ENCODE data around the gene TXNDC11.
A peak's percentile ranks its signal among the peaks of the same experiment; 100 is the strongest.
"Not testable (repeated sequence)": the region's sequence is repeated elsewhere in the genome, so short reads cannot be mapped to it uniquely, and the experiment has no call there.

TXNDC11 gene, protein sequence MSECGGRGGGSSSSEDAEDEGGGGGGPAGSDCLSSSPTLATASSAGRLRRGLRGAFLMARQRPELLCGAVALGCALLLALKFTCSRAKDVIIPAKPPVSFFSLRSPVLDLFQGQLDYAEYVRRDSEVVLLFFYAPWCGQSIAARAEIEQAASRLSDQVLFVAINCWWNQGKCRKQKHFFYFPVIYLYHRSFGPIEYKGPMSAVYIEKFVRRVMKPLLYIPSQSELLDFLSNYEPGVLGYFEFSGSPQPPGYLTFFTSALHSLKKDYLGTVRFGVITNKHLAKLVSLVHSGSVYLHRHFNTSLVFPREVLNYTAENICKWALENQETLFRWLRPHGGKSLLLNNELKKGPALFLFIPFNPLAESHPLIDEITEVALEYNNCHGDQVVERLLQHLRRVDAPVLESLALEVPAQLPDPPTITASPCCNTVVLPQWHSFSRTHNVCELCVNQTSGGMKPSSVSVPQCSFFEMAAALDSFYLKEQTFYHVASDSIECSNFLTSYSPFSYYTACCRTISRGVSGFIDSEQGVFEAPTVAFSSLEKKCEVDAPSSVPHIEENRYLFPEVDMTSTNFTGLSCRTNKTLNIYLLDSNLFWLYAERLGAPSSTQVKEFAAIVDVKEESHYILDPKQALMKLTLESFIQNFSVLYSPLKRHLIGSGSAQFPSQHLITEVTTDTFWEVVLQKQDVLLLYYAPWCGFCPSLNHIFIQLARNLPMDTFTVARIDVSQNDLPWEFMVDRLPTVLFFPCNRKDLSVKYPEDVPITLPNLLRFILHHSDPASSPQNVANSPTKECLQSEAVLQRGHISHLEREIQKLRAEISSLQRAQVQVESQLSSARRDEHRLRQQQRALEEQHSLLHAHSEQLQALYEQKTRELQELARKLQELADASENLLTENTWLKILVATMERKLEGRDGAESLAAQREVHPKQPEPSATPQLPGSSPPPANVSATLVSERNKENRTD

DNA sequence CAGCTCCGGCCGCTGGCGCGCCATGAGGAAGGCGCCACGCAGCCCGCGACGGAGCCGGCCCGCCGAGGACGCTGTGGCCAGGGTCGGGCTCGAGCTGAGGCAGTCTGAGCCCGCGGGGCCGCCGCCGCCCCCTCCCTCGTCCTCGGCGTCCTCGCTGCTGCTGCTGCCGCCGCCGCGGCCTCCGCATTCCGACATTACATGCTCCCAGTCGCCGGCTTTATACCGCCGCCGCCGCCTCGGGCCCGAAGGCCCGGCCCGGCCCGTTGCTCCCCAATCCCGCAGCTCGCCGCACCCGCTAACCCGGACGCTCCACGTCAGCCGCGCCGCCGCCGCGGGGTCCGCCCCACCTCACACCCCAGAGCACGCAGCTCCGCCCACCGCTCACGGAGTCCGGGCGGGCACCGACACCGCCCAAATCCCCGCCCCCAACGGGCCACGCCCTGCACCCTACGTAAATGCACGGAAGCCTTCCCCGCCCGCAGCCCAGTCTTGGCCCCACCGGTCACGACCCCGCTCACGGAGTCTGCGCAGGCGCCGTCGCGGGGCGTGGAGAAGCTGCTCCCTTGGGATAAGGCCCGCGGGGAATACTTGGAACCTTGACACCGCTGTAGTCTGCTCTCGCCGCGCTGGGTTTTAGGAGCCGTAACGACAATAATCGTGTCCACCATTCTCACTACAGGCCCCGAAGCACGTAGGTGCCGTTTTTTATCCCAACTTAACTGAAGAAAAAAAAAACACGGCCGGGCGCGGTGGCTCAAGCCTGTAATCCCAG lies at the start of gene TXNDC11:
TSS of gene TXNDC11 (minus strand) at position 322 of the 772 bp plus-strand sequence. CDS start at position 195, 127 bp downstream.
- ATAC-seq (peak; percentile 98), DNase-seq (peak; percentile 100)

- DNase-seq = no peak
- ATAC-seq = no peak
Measured at GRCh38 chr16:11791144-11791828, 48.6 kb upstream of the TXNDC11 start.

DNA sequence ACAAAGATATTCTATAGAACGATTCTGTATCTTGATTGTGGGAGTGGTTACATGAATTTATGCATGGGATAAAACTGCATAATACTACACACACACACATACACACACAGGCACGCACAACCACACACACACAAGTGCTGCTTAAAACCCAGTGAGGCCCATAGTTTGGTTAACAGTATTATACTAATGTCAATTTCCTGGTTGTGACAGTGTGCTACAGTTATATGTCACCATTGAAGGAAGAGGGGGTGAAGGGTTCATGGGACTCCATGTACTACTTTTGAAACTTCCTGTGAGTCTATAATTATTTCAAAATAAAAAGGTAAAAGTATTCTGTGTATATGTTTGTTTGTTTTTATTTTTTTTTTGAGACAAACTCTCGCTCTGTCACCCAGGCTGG lies 46.3 kb upstream of the TXNDC11 start:
- ATAC-seq (no peak), DNase-seq (no peak)

- DNase-seq, ATAC-seq: not testable (repeated sequence)
Measured at GRCh38 chr16:11784980-11785599, 42.4 kb upstream of the TXNDC11 start.

- DNase-seq, ATAC-seq: not testable (repeated sequence)
Measured at GRCh38 chr16:11784381-11784780, 41.7 kb upstream of the TXNDC11 start.

DNA sequence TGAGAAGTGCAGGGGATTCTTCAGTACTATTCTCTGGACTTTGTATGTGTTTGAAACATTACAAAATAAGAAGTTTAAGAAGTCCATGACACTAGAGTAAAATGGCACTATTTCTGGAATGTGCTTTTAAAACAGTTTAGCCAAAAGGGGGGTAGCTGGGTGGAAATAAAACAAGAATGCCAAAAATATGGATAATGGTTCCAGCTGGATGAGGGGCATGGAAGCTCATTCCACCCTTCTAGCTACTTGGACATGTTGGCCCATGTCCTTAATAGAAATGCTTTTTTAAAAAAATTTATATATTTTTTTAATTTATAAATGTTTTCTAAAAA lies 41.3 kb upstream of the TXNDC11 start:
- ATAC-seq (no peak), DNase-seq (no peak)

- DNase-seq (peak; percentile 39), ATAC-seq (peak; percentile 83)
Measured at GRCh38 chr16:11783319-11784037, 40.8 kb upstream of the TXNDC11 start.

- DNase-seq (no peak), ATAC-seq (no peak)
Measured at GRCh38 chr16:11781773-11782172, 39.1 kb upstream of the TXNDC11 start.

GRCh38 chr16:11780991-11781680 lies 38.5 kb upstream of the TXNDC11 start:
- DNase-seq = no peak

DNA sequence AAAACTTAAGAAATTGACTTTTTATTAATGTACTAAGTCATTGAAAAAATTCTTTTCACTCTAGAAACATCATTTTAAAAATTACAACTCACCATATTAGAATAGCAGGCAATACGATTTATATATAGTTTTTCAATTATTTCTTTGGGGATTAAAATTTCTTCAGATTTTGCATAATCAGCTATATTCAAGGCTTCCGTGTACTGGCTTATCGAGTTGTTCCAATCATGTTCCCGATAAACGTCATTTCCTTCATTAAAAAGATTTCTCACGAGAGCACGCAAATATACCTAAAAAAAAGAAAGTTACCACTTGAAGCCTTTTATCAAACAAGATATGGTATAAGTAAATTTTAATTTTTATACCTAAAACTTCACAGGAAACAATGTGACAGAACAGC lies 36.4 kb upstream of the TXNDC11 start:
- DNase-seq (no peak), ATAC-seq (no peak)

More at GRCh38 chr16:11780991-11781680, 38.5 kb upstream of the TXNDC11 start:
- no peak for ATAC-seq

DNA sequence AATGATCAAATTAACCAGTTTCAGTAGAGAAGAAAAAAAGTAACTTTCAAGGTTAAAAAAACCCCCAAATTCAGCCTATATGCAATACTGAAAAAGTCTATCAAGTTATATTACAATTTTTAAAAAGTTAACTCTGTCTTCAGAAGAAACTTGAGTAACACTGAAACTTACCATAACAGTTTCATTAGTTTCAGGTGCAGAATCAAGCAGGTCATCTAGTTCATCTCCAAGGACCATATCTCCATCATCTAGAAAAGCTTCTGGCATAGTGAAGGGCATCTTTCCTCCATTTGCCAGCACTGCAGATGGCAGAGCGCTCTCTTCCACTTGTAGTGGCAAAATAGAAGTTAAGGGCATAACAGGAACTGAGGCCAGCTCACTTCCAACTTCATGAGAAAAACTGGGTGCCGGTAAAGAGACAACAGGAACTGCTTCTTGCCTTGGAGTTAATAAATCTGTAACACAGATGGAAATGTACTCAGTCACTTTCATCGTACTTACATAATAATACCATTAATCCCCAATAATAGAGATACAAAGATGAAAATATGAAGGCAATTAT lies 31.5 kb upstream of the TXNDC11 start:
- ATAC-seq (no peak), DNase-seq (no peak)

DNA sequence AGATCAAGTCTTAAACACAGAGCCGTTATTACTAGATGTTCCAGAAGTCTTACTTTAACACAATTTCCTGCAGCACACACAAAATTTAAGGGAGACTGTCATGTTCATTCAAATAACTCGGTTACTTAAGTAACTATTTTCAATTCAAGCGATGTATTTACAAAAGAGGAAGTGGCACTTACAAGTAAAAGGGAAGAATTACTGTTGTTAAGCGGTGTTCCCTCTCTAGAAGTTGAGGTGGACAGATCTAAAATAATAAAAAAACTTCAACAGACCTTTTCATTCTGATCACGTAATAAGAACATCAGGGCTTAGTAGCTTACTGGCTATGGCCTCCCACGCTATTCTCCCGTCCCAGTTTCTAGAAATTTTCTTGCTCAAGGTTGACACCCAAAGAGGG lies 26.2 kb upstream of the TXNDC11 start:
- ATAC-seq = no peak
- no peak for DNase-seq

DNA sequence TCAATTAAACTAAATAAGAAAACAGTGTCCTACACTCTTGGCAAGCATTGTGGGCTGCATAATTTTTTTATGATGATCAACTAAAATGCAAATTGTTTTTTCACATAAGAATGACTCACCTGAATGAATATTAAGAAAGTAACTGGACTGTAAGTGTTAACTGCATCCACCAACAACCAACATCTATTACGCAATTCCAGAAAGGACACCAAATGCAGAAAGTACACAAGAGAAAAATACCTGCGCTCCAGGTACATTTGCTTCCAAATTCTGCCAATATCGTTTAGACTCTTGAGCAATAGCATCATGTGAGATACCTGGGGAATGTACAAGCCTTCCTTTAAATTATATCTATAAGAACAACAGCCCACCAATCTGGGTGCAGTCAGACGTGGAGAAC lies 19.8 kb upstream of the TXNDC11 start:
- no peak for ATAC-seq
- DNase-seq = no peak

DNA sequence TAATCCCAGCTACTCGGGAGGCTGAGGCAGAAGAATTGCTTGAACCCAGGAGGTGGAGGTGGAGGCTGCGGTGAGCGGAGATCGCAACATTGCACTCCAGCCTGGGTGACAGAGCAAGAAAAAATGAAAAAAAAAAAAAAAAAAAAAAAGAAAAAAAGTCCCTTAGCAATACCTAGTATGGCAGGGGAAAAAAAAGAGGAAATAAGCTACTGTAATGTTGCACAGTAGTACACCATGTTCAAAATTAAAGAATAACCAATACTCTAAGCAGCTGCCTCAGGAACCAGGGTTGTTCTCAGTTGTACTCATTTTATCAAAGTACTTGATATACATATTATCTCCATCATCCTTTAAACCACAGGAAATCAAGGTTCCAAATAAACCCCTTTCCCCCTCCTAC lies 17.3 kb upstream of the TXNDC11 start:
- DNase-seq = no peak
- no peak for ATAC-seq

DNA sequence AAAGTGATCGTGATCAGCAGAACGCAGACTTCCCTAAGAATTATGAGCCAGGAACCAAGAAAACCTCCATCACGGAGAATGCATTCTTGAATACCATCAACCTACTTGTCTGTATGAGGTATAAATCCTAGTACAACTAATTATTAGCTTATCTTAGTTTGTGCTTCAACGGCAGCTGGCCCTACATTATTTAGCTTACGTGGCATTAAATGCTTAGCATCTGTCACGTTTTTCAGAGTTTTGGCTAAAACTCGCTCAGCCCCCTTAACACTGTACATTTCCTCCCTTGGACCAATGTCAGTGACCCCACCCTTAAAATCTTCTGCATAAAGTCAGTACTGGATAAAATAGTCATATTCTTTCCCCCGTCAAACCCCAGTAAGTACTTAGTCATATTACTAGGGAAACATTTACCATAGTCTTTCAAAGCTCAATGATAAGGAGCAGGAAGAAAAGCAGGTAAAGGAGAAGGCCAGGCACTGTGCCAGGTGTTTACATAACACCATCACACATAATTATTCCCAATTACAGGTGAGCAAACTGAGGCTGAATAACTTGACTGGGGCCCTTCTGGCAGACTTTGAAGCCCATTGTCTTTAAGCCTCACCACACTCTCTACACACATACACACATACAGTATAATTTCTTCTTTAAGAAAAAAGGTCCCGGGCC lies 16.6 kb upstream of the TXNDC11 start:
- no peak for DNase-seq
- no peak for ATAC-seq

DNA sequence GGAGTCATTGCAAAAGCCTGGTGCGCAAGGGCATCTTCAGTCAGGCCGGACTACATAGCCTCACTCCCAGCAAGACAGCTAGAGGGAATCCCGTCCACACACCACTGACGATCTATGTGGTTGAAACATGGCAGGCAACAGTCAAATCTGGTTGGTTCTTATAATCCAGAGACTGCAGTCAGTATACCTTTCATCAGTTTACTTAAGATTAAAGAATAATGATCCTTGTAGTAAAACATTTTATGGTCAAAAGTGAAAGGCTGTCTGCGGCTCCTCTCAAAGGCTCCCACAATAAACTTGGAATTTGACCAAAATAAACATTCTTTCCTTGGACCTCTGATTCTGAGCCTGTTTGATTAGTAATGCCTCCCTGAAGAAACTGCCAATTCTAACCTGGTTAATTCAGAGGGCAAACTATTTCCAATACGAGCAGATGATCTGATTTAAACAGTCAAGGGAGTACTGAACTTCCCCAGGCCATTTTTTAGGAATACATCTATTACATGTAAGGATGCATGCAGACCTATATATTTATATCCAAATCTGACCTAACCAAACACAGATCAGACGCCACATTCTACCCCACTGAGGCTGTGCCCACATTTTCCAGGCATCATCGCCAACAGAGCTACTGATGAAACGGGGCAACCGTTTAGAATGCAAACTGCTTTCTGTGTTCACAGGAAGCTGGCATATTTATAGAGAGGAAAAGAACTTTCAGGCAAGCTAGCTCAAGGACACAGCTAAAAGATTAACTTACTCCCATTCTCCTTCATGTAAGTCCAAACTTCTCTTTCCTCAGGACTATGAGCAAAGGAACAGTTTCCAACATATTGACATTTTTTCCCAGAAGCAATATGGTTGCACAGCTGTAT lies 15.3 kb upstream of the TXNDC11 start:
- ATAC-seq (no peak), DNase-seq (no peak)

DNA sequence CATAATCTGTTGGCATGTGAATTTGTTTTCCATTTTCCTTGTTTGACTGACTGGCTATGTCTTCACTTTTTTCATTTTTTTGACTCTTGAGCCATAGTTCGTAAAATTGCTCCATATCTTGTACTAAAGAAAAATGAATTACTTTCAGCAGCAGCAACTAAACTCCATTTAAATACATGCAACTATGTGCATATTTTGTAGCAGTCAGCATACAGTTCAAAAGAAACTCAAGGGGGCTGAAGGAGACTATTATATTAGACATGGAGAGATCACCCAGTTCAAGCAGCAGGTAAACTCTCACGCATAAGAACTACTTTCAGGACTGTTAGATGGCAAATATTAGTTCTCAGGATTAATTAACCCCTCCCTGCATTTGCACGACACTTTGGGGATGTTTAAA lies 13.6 kb upstream of the TXNDC11 start:
- DNase-seq (no peak), ATAC-seq (no peak)

Measured in stimulated activated naive CD8-positive, alpha-beta T cell treated with anti-CD3 and anti-CD28 coated beads, Interleukin-15, Interleukin-2, amounts not matched to agents 100 U/mL and 50 U/mL, for 24 hours (primary cell).